Measurements from ENCODE around the gene AQP4.

Gene AQP4

DNA sequence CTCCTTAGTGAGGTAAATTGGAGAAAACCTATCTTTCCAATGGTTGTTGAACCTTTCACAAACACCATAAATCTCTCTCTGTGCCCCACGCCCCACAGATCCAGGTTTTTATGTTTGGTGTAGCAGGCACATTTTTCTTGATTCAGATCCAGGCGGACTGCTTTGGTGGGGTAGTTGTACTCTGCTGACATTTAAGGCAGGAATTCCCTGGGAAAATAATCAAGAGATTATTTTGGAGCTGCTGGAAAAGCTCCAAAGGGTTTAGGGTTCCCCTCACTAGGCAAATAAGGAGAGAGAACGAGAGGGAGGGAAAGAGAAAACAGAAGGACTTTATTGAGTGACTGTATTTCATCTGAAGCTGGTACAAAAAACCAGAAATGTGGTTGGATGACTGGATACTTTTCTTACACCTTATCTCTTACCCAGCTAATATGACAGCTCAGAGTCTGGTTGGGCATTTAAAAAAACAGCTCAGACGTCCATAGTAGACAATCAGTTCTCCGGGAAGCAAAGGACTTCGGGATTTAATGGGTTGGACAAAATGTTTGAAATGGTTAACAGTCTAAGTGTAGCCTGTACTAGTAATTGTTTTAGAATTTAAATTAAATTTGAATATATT lies 3.6 kb upstream of the AQP4 start:
- peaks cover 82% of the 10 kb centered on the region for H3K4me1 Mint-ChIP-seq
- TF ChIP-seq, protein P1, sequence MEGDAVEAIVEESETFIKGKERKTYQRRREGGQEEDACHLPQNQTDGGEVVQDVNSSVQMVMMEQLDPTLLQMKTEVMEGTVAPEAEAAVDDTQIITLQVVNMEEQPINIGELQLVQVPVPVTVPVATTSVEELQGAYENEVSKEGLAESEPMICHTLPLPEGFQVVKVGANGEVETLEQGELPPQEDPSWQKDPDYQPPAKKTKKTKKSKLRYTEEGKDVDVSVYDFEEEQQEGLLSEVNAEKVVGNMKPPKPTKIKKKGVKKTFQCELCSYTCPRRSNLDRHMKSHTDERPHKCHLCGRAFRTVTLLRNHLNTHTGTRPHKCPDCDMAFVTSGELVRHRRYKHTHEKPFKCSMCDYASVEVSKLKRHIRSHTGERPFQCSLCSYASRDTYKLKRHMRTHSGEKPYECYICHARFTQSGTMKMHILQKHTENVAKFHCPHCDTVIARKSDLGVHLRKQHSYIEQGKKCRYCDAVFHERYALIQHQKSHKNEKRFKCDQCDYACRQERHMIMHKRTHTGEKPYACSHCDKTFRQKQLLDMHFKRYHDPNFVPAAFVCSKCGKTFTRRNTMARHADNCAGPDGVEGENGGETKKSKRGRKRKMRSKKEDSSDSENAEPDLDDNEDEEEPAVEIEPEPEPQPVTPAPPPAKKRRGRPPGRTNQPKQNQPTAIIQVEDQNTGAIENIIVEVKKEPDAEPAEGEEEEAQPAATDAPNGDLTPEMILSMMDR (IDR thresholded peaks at IDR 0.05): no peak
- H3K27me3 Mint-ChIP-seq (ENCODE audit: low read depth, poor library complexity): peaks cover 22% of the 10 kb centered on the region
- H3K4me3 Mint-ChIP-seq: peak overlapping the region; percentile 19
- no peak for DNase-seq
- H3K36me3 Mint-ChIP-seq (ENCODE audit: low read depth): no peaks in the 10 kb centered on the region
- H3K9me3 Mint-ChIP-seq: no peaks in the 10 kb centered on the region
- peak overlapping the region; percentile 99 for H3K27ac Mint-ChIP-seq

GRCh38 chr18:26867471-26867870 lies 2.0 kb upstream of the AQP4 start:
- Mint-ChIP-seq H3K27me3 (ENCODE audit: low read depth, poor library complexity) (peaks cover 33% of the 10 kb centered on the region), H3K4me3 (no peak overlapping the region), H3K36me3 (ENCODE audit: low read depth) (no peaks in the 10 kb centered on the region), H3K27ac (no peak overlapping the region), H3K4me1 (peaks cover 79% of the 10 kb centered on the region), H3K9me3 (no peaks in the 10 kb centered on the region)
- DNase-seq: no peak
- TF ChIP-seq, protein P1 (IDR thresholded peaks at IDR 0.05): no peak

- H3K9me3 Mint-ChIP-seq: no peaks in the 10 kb centered on the region
- H3K27me3 Mint-ChIP-seq (ENCODE audit: low read depth, poor library complexity): peaks cover 49% of the 10 kb centered on the region
- TF ChIP-seq, protein P1 (IDR thresholded peaks at IDR 0.05): no peak
- DNase-seq: no peak
- H3K4me3 Mint-ChIP-seq: no peak overlapping the region
- no peaks in the 10 kb centered on the region for H3K36me3 Mint-ChIP-seq (ENCODE audit: low read depth)
- no peak overlapping the region for H3K27ac Mint-ChIP-seq
- peaks cover 63% of the 10 kb centered on the region for H3K4me1 Mint-ChIP-seq
Measured at GRCh38 chr18:26864658-26865057, 849 bp downstream of the AQP4 start.

- Mint-ChIP-seq H3K27me3 (ENCODE audit: low read depth, poor library complexity) (peaks cover 50% of the 10 kb centered on the region), H3K4me3 (peak overlapping the region; percentile 68), H3K4me1 (peaks cover 57% of the 10 kb centered on the region), H3K9me3 (no peaks in the 10 kb centered on the region), H3K36me3 (ENCODE audit: low read depth) (no peaks in the 10 kb centered on the region), H3K27ac (no peak overlapping the region)
- no peak for DNase-seq
- TF ChIP-seq, protein P1 (IDR thresholded peaks at IDR 0.05): no peak
Measured at GRCh38 chr18:26863921-26864497, 1.5 kb downstream of the AQP4 start.

GRCh38 chr18:26863122-26863879 lies 2.2 kb downstream of the AQP4 start:
- Mint-ChIP-seq H3K9me3 (no peaks in the 10 kb centered on the region), H3K27ac (no peak overlapping the region), H3K27me3 (ENCODE audit: low read depth, poor library complexity) (peaks cover 48% of the 10 kb centered on the region), H3K36me3 (ENCODE audit: low read depth) (no peaks in the 10 kb centered on the region), H3K4me3 (peak overlapping the region; percentile 84), H3K4me1 (peaks cover 50% of the 10 kb centered on the region)
- DNase-seq: peak; percentile 71
- TF ChIP-seq, protein P1 (IDR thresholded peaks at IDR 0.05): no peak

All from nephron progenitor cell (in vitro differentiated cells).